H1 (cell line): ENCODE results near the gene SLC39A2. TPM values are rescaled to one million over a fixed set of nuclear protein-coding genes. Genes with fewer than 3 reads are reported as not detected.

Experiments used
- CTCF ChIA-PET: fragments of 300-600 bp; sonication (Branson Sonifier 250); formaldehyde crosslinking; loops from one replicate; lab custom pipeline; 2021; ENCODE audit not compliant: partially characterized antibody; lab: Charles Lee
- POLR2A ChIA-PET: fragments of 300-600 bp; sonication (Branson Sonifier 250); formaldehyde crosslinking; loops from one replicate; lab custom pipeline; 2021; ENCODE audit warnings: inconsistent platforms; ENCODE audit not compliant: partially characterized antibody; lab: Charles Lee
- DNase-seq, 2 experiments: peaks; one replicate each; pipeline versions ENCODE4 v3.0.0 to v3.0.0-alpha.2; 2010 to 2022; ENCODE audit warnings: low spot score in 2 of 2, low read depth in 1 of 2, mixed read lengths in 1 of 2
- FAIRE-seq: peaks from 2 replicates; lab custom pipeline; 2011; peaks lifted over from hg19 to GRCh38; lab: Jason Lieb, UNC
- H2AFZ ChIP-seq: 2 replicates; pipeline ENCODE4 v1.8.1; 2012; ENCODE audit warnings: low read length, inconsistent platforms
- H2AK5ac ChIP-seq: 2 replicates; pipeline ENCODE4 v1.6.1; 2013; ENCODE audit warnings: low read depth, low read length
- H2BK120ac ChIP-seq: replicated peaks from 2 replicates; pipeline ENCODE3; 2013; ENCODE audit warnings: low read depth, low read length, inconsistent platforms
- H2BK12ac ChIP-seq: 2 replicates; pipeline ENCODE4 v1.6.1; 2013; ENCODE audit warnings: low read depth, low read length
- H2BK15ac ChIP-seq: 2 replicates; pipeline ENCODE4 v1.6.1; 2013; ENCODE audit warnings: low read length
- H2BK20ac ChIP-seq: 2 replicates; pipeline ENCODE4 v1.6.1; 2013; ENCODE audit warnings: low read length
- H2BK5ac ChIP-seq: 2 replicates; pipeline ENCODE4 v1.6.1; 2013; ENCODE audit warnings: low read depth, low read length
- H3K14ac ChIP-seq: 2 replicates; pipeline ENCODE4 v1.6.1; 2013; ENCODE audit warnings: inconsistent platforms; ENCODE audit not compliant: insufficient read length
- H3K18ac ChIP-seq: 2 replicates; pipeline ENCODE4 v1.6.1; 2013; ENCODE audit warnings: low read length; ENCODE audit errors: extremely low read depth
- H3K23ac ChIP-seq: 2 replicates; pipeline ENCODE4 v1.6.1; 2013; ENCODE audit warnings: inconsistent platforms; ENCODE audit not compliant: insufficient read length
- H3K23me2 ChIP-seq: 2 replicates; pipeline ENCODE4 v1.6.1; 2013; ENCODE audit warnings: low read depth, low read length
- H3K27ac ChIP-seq: 2 replicates; pipeline ENCODE4 v1.6.1; 2011; ENCODE audit warnings: low read depth, low read length, inconsistent platforms
- H3K27me3 ChIP-seq, 4 experiments: replicated peaks in 1 of 4; 1 replicate in 1 of 4; 2 replicates in 3 of 4; pipeline versions ENCODE4 v1.6.1 to v1.8.1; 2011 to 2013; ENCODE audit warnings: low read length in 3 of 4, mild to moderate bottlenecking in 3 of 4, inconsistent platforms in 2 of 4, mixed read lengths in 2 of 4, moderate library complexity in 1 of 4; ENCODE audit not compliant: control insufficient read depth in 3 of 4, insufficient read depth in 3 of 4; ENCODE audit errors: extremely low read depth in 1 of 4
- H3K36me3 ChIP-seq, 4 experiments: 2 replicates each; pipeline versions ENCODE4 v1.6.1 to v1.8.1; 2011 to 2013; ENCODE audit warnings: mild to moderate bottlenecking in 4 of 4, low read length in 3 of 4, moderate library complexity in 2 of 4, control low read depth in 1 of 4, inconsistent platforms in 1 of 4; ENCODE audit not compliant: insufficient read depth in 4 of 4, control insufficient read depth in 2 of 4
- H3K4ac ChIP-seq: replicated peaks from 2 replicates; pipeline ENCODE3; 2013; ENCODE audit warnings: low read length, low read depth, mixed read lengths, inconsistent platforms; ENCODE audit not compliant: insufficient read length
- H3K4me1 ChIP-seq, 4 experiments: replicated peaks in 1 of 4; 1 replicate in 1 of 4; 2 replicates in 3 of 4; pipeline versions ENCODE4 v1.6.1 to v1.8.1; 2011 to 2013; ENCODE audit warnings: low read length in 3 of 4, inconsistent platforms in 2 of 4, mixed read lengths in 1 of 4; ENCODE audit not compliant: insufficient read depth in 4 of 4, control insufficient read depth in 3 of 4
- H3K4me2 ChIP-seq, 2 experiments: 2 replicates each; pipeline versions ENCODE4 v1.6.1 to v1.8.1; 2011 to 2013; ENCODE audit warnings: low read depth in 2 of 2, low read length in 2 of 2, control low read depth in 1 of 2, inconsistent platforms in 1 of 2, mild to moderate bottlenecking in 1 of 2; ENCODE audit not compliant: insufficient read depth in 1 of 2
- H3K4me3 ChIP-seq, 4 experiments: fragments of 200-600, 300-600 bp in 1 of 4; sonication (generic), shearing (Covaris generic), sonication (Bioruptor Twin) in 1 of 4; 2 replicates each; pipeline versions ENCODE4 v1.5.1 to v1.8.1; 2011 to 2016; ENCODE audit warnings: low read length in 4 of 4, low read depth in 3 of 4, control low read depth in 2 of 4, inconsistent platforms in 2 of 4, mild to moderate bottlenecking in 2 of 4, mixed read lengths in 1 of 4, moderate library complexity in 1 of 4; ENCODE audit not compliant: insufficient read depth in 2 of 4; ENCODE audit errors: extremely low read depth in 1 of 4
- H3K56ac ChIP-seq: replicated peaks from 2 replicates; pipeline ENCODE3; 2013; ENCODE audit warnings: low read depth, mild to moderate bottlenecking, mixed read lengths, low read length, inconsistent platforms; ENCODE audit not compliant: insufficient read length
- H3K79me1 ChIP-seq: 2 replicates; pipeline ENCODE4 v1.6.1; 2013; ENCODE audit warnings: low read depth, low read length, control low read depth
- H3K79me2 ChIP-seq, 2 experiments: 2 replicates each; pipeline versions ENCODE4 v1.6.1 to v1.8.1; 2012 to 2013; ENCODE audit warnings: low read length in 2 of 2, mild to moderate bottlenecking in 2 of 2, inconsistent platforms in 1 of 2; ENCODE audit not compliant: insufficient read depth in 2 of 2, control insufficient read depth in 1 of 2
- H3K9ac ChIP-seq, 4 experiments: replicated peaks in 1 of 4; 1 replicate in 1 of 4; 2 replicates in 3 of 4; pipeline versions ENCODE4 v1.6.1 to v1.8.1; 2011 to 2013; ENCODE audit warnings: low read depth in 3 of 4, low read length in 3 of 4, control low read depth in 2 of 4, mild to moderate bottlenecking in 2 of 4, moderate library complexity in 2 of 4, inconsistent platforms in 1 of 4; ENCODE audit errors: extremely low read depth in 1 of 4
- H3K9me3 ChIP-seq, 2 experiments: 2 replicates each; pipeline versions ENCODE4 v1.6.1 to v1.8.1; 2012 to 2013; ENCODE audit warnings: mild to moderate bottlenecking in 2 of 2, moderate library complexity in 2 of 2, control low read depth in 1 of 2, inconsistent platforms in 1 of 2, low read depth in 1 of 2, low read length in 1 of 2, mixed read lengths in 1 of 2; ENCODE audit not compliant: insufficient read depth in 2 of 2
- H4K20me1 ChIP-seq, 2 experiments: replicated peaks in 1 of 2; 2 replicates each; pipeline versions ENCODE3 to v1.8.1; 2011 to 2013; ENCODE audit warnings: inconsistent platforms in 2 of 2, low read length in 2 of 2, mild to moderate bottlenecking in 1 of 2; ENCODE audit not compliant: insufficient read depth in 2 of 2, control insufficient read depth in 1 of 2
- H4K5ac ChIP-seq: 2 replicates; pipeline ENCODE4 v1.6.1; 2013; ENCODE audit warnings: low read length, low read depth, mixed read lengths, inconsistent platforms; ENCODE audit not compliant: insufficient read length
- H4K8ac ChIP-seq: 2 replicates; pipeline ENCODE4 v1.8.0; 2013; ENCODE audit warnings: mild to moderate bottlenecking, moderate library complexity, low read length, inconsistent platforms; ENCODE audit not compliant: insufficient read depth; ENCODE audit errors: extremely low read depth
- H4K91ac ChIP-seq: replicated peaks from 2 replicates; pipeline ENCODE3; 2013; ENCODE audit warnings: low read length, mixed read lengths, inconsistent platforms; ENCODE audit not compliant: insufficient read length
- BCL11A ChIP-seq, 2 experiments: IDR thresholded peaks; one replicate each; pipeline ENCODE4 v1.6.1; 2011; ENCODE audit warnings: low read depth in 2 of 2, low read length in 2 of 2, mild to moderate bottlenecking in 2 of 2
- HDAC6 ChIP-seq: IDR thresholded peaks from one replicate; pipeline ENCODE4 v1.7.1; 2012; ENCODE audit warnings: low read depth, mild to moderate bottlenecking, inconsistent platforms, low read length, moderate library complexity
- MAFK ChIP-seq: IDR thresholded peaks from 2 replicates; pipeline ENCODE4 v1.6.1; 2012; ENCODE audit warnings: low read depth, mild to moderate bottlenecking, improper control_type of control experiment, low read length
- RAD21 ChIP-seq, 2 experiments: IDR thresholded peaks in 1 of 2; conservative IDR thresholded peaks in 1 of 2; 2 replicates each; pipeline ENCODE4 v1.6.1; 2011; ENCODE audit warnings: low read depth in 2 of 2, low read length in 2 of 2, improper control_type of control experiment in 1 of 2, inconsistent platforms in 1 of 2, mild to moderate bottlenecking in 1 of 2, moderate library complexity in 1 of 2
- RFX5 ChIP-seq: IDR thresholded peaks from 2 replicates; pipeline ENCODE4 v1.6.1; 2011; ENCODE audit warnings: low read depth, low read length, improper control_type of control experiment, borderline replicate concordance
- TAF1 ChIP-seq: IDR thresholded peaks from 2 replicates; pipeline ENCODE4 v1.6.1; 2011; ENCODE audit warnings: mild to moderate bottlenecking, low read depth, low read length
- YY1 ChIP-seq: IDR thresholded peaks from 2 replicates; pipeline ENCODE4 v1.6.1; 2011; ENCODE audit warnings: low read depth, mild to moderate bottlenecking, low read length
- ZNF274 ChIP-seq: IDR thresholded peaks from 2 replicates; pipeline ENCODE4 v1.7.0; 2012; ENCODE audit warnings: low read length, borderline replicate concordance; ENCODE audit errors: extremely low read depth
- WGBS, 2 experiments: shearing (Covaris generic) in 1 of 2; methylation state at CpG; one replicate each; pipeline versions ENCODE4 v1.1.6 to v1.1.7; 2013 to 2015; ENCODE audit warnings: low lambda C conversion rate in 2 of 2, mixed read lengths in 2 of 2, inconsistent platforms in 1 of 2, low coverage in 1 of 2, missing lambda C conversion rate in 1 of 2; ENCODE audit not compliant: insufficient replicate concordance in 2 of 2, insufficient coverage in 1 of 2, insufficient read length in 1 of 2; ENCODE audit errors: extremely low coverage in 1 of 2, missing lambda C conversion rate in 1 of 2; 5-methylcytosine and 5-hydroxymethylcytosine counted together
- polyA plus RNA-seq, 7 experiments: library from polyadenylated mRNA; depleted of rRNA in 3 of 7; stranded (reverse) in 5 of 7; unstranded in 2 of 7; fragments of >200 nt in 5 of 7; fragments of 200-250 nt in 2 of 7; gene quantifications; 1 replicate in 5 of 7; 2 replicates in 1 of 7; 4 replicates in 1 of 7; pipeline versions ENCODE4 v1.2.1 to v1.2.3, GENCODE V29; 2011 to 2013; ENCODE audit warnings: missing spikeins in 2 of 7, mixed read lengths in 2 of 7
- total RNA-seq: library from RNA; stranded (reverse); fragmentation: NEBNext Ultra II Directional; extraction: Animal tissue kit (Norgen Biotek cat#: 25700); gene quantifications from 2 replicates; pipeline ENCODE4 v1.2.1, GENCODE V29; 2021
- TF ChIP-seq, protein P1 (sequence below): IDR thresholded peaks from 2 replicates; pipeline ENCODE4 v1.6.1; 2012; ENCODE audit warnings: inconsistent platforms
- TF ChIP-seq, protein P2 (sequence below): IDR thresholded peaks from 2 replicates; pipeline ENCODE4 v1.6.1; 2012; ENCODE audit warnings: low read length, inconsistent platforms

The SLC39A2 gene
- total and polyA plus RNA-seq, 2 of the 8 experiments (the other 6 are each of a cell fraction or from before 2014, with no cell fraction given) = 0.14 to 0.22 TPM

DNA sequence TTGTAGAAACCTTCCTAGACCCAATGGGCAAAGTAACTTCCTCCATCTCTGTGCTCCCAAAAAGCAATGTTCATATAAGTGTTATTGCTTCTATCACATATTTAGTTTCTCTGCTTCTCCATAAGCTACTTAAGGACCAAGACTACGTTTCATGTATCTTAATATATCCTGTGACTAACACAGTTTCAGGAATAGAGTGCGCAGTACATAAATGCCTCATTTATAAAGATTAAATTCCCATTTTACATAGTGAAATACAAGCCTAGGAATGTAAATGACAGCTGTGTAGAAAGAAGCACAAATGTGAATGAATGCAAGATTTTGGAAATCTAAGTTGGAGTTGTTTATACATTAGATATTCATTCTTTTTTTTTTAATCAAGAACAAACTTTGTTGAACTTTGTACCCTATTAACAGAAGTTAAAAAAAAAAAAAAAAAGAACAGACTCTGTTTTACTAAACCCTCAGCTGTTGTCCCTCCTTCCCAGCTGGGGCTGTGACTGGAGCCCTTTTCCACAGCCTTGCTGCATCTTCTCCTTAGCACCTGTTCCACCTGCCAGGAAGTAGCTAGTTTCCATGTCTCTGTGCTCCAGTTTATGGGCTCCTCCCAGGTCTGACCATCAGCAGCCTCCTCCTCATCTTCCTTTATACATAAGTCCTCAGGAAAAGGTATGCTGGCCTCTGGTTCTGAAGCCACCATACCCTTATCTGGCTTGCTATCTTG lies 16.3 kb upstream of the SLC39A2 start:
- Histone ChIP-seq H3K36me3 (no peaks in the 10 kb centered on the region), H3K4me2 (no peak overlapping the region), H2BK120ac (no peak overlapping the region), H2BK15ac (no peak overlapping the region), H3K56ac (no peak overlapping the region), H3K4ac (no peak overlapping the region), H3K18ac (no peak overlapping the region), H3K14ac (no peak overlapping the region), H3K4me3 (no peak overlapping the region), H3K4me1 (no peaks in the 10 kb centered on the region), H4K8ac (no peak overlapping the region), H2BK20ac (no peak overlapping the region), H3K27me3 (peaks cover 0 to 2% (median 0%) of the 10 kb centered on the region in 4 experiments; a peak in 2 of 7 replicates), H4K5ac (no peak overlapping the region), H3K27ac (no peak overlapping the region), H4K20me1 (no peaks in the 10 kb centered on the region), H2AFZ (no peak overlapping the region), H2BK12ac (no peak overlapping the region), H2BK5ac (no peak overlapping the region), H3K9me3 (no peaks in the 10 kb centered on the region), H3K79me1 (no peaks in the 10 kb centered on the region), H3K79me2 (no peaks in the 10 kb centered on the region), H2AK5ac (no peak overlapping the region), H3K23me2 (no peaks in the 10 kb centered on the region), H4K91ac (no peak overlapping the region), H3K9ac (no peak overlapping the region), H3K23ac (no peak overlapping the region)
- ChIA-PET CTCF (interaction anchor here (1.4 to 3.9 kb wide), 4 partner anchors 9 to 32 kb away, joined by 3 to 21 read pairs (median 6); partner anchors contain the start of gene SLC39A2), POLR2A (interaction anchor here (1.3 to 1.6 kb wide), 3 partner anchors 12 to 282 kb away, joined by 3 to 6 read pairs (median 4); no protein-coding TSS in a partner anchor)
- FAIRE-seq (no peak), DNase-seq (no peak)
- WGBS, 2 experiments = 72% methylated on average over 2 of the region's 2 CpGs; no CpG with 5 or more reads in 1 of the 2 experiments
- TF ChIP-seq ZNF274 (no peak), RFX5 (no peak), BCL11A (IDR thresholded peaks at IDR 0.05; ENCODE audit: low read depth in 2 of 2, low read length in 2 of 2) (no peak), MAFK (no peak), YY1 (no peak), HDAC6 (no peak), TAF1 (no peak), RAD21 (IDR thresholded peaks at IDR 0.05 in 1 of 2, conservative IDR thresholded peaks at IDR 0.05 in 1 of 2; ENCODE audit: low read depth in 2 of 2, low read length in 2 of 2) (no peak)
- TF ChIP-seq, protein P1, sequence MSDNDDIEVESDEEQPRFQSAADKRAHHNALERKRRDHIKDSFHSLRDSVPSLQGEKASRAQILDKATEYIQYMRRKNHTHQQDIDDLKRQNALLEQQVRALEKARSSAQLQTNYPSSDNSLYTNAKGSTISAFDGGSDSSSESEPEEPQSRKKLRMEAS = no peak
- TF ChIP-seq, protein P2, sequence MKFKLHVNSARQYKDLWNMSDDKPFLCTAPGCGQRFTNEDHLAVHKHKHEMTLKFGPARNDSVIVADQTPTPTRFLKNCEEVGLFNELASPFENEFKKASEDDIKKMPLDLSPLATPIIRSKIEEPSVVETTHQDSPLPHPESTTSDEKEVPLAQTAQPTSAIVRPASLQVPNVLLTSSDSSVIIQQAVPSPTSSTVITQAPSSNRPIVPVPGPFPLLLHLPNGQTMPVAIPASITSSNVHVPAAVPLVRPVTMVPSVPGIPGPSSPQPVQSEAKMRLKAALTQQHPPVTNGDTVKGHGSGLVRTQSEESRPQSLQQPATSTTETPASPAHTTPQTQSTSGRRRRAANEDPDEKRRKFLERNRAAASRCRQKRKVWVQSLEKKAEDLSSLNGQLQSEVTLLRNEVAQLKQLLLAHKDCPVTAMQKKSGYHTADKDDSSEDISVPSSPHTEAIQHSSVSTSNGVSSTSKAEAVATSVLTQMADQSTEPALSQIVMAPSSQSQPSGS = no peak
